ENCODE measurements around the gene SDSL. TPM values are rescaled to one million over a fixed set of nuclear protein-coding genes. Genes with fewer than 3 reads are reported as not detected.

SDSL gene
- total RNA-seq, 2 donors from 2014 or later: 7.5 to 15.2 TPM

DNA sequence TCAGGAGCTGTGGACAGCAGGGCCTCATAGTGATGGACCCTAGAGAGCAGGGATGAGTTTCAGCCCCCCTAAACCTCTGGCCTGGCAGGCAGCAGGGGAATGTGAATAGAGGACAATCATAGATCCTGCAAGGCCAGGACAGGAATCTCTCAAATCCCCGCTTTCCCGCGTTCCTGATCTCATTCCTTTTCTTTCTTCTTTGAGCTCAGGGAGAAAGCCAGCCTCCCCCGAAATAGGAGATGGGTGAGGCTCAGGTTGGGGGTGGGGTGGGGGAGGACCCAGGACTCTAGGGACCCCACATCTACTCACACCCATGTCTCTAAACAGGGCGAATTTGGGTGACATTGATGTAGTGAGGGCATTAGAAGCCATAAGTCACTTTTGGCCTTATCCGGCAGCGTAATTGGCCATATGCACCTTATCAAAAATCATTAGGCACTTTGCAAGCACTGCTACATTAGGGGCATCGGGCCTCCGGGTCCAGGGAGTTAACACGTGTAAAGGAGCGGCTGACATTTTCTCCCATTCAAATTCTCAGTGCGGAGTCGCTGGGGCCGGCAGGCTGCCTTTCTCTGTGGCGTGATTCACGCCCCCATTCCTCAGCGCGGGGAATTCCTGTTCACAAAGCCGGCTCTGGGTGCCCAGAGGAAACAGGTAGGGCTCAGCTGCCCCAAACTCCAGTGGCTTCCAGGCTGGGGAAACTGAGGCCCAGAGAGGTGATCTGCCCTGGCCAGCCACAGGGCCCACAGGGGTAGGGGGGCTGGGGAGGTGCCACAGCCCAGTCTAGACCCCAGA lies 48.0 kb downstream of the SDSL start:
- TF ChIP-seq, protein P1, sequence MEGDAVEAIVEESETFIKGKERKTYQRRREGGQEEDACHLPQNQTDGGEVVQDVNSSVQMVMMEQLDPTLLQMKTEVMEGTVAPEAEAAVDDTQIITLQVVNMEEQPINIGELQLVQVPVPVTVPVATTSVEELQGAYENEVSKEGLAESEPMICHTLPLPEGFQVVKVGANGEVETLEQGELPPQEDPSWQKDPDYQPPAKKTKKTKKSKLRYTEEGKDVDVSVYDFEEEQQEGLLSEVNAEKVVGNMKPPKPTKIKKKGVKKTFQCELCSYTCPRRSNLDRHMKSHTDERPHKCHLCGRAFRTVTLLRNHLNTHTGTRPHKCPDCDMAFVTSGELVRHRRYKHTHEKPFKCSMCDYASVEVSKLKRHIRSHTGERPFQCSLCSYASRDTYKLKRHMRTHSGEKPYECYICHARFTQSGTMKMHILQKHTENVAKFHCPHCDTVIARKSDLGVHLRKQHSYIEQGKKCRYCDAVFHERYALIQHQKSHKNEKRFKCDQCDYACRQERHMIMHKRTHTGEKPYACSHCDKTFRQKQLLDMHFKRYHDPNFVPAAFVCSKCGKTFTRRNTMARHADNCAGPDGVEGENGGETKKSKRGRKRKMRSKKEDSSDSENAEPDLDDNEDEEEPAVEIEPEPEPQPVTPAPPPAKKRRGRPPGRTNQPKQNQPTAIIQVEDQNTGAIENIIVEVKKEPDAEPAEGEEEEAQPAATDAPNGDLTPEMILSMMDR (IDR thresholded peaks at IDR 0.05): no peak
- H3K27me3 ChIP-seq: peaks cover 0 to 34% of the 10 kb centered on the region in 2 donors
- peaks cover 21% of the 10 kb centered on the region for H3K4me1 ChIP-seq
- DNase-seq (no peak), ATAC-seq (no peak)
- intact Hi-C loops (cut with DNase I): loop anchor here (10.0 kb wide), 1 partner anchor 445 kb away; no protein-coding TSS in a partner anchor
- H3K27ac ChIP-seq: no peak overlapping the region
- no peak overlapping the region for H3K4me3 ChIP-seq
- no peaks in the 10 kb centered on the region for H3K36me3 ChIP-seq (replicated peaks in 1 of 2; ENCODE audit: insufficient read depth in 1 of 2, low read depth in 2 of 2)
- H3K9me3 ChIP-seq: no peaks in the 10 kb centered on the region
- 1 to 4% methylated on average over 11 to 19 of the region's 19 CpGs for WGBS, 2 donors

DNA sequence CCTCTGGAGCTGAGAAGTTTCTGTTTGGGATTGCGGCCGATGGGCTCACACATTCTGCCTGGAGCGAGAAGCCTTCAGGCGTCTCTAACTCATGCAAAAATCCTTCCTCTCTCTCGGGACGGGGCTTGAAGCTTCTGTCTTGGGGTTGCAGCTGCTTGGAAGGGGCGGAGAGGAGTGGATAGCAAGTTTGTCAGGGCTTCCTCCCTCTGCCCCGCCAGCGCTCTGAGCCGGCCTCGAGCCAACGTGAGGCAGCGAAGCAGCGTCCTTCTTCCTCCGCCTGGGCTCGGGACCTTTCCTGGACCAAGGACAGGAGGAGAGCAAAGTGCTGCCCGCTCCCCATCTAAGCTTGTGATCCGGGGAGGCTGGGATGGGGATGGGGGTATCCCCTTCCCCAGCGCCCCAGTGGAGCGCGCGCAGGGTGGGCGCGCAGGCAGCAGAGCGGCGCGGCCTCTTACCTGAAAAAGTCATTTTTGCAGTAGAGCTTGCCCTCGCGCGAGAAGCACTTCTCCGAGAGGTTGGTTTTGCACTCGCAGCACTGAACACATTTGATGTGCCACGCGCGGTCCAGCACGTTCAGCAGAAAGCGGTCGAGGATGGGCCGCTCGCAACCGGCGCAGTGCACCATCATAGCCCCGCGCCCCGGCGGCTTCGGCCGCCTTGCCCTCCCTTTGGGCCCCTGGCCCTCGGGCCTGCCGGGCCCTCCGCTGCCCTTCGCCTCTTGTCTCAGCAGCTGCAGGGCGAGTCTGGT lies 48.9 kb downstream of the SDSL start:
- Histone ChIP-seq H3K9me3 (no peaks in the 10 kb centered on the region), H3K4me3 (no peak overlapping the region), H3K36me3 (replicated peaks in 1 of 2; ENCODE audit: insufficient read depth in 1 of 2, low read depth in 2 of 2) (no peaks in the 10 kb centered on the region), H3K27ac (no peak overlapping the region), H3K4me1 (peaks cover 17% of the 10 kb centered on the region), H3K27me3 (peaks cover 0 to 30% of the 10 kb centered on the region in 2 donors)
- ATAC-seq (no peak), DNase-seq (no peak)
- TF ChIP-seq, protein P1 (IDR thresholded peaks at IDR 0.05): no peak
- no peak for TF ChIP-seq POLR2A (IDR thresholded peaks at IDR 0.05)
- intact Hi-C loops (cut with DNase I): no loop called here
- 2% methylated on average over 9 to 45 of the region's 53 CpGs for WGBS, 2 donors

DNA sequence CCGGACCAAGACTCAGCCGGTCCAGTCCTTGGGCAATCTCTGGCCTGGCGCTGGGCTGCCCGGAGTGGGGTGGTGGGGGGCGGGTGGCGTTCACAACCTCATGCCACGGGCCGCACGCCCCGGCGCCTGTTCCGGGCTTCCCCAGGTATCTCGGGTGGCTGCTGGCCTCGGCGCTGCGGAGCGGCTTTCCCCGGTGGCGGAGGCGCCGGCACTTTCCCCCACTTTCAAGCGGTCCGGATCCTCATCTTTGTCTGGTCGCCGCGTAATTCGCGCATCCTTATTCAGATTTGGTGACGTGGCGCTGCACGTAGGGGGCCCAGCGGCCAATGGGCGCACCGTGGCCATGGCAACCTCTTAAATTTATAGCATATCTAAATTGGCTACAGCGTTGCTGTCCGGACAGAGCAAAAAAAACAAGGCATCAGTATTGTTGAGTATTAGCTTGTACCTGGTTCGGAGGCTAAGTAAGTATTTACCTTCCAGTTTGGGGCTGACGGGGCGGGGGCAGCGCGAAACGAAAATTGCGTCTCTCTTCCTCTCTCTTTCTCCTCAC lies 49.5 kb downstream of the SDSL start, which contains the start of gene LHX5:
TSS of gene LHX5 (minus strand) at position 253 of the 553 bp plus-strand sequence. CDS start 373 bp downstream, outside the sequence.
- DNase-seq (no peak), ATAC-seq (no peak)
- H3K9me3 ChIP-seq: no peaks in the 10 kb centered on the region
- H3K27ac ChIP-seq: no peak within 1 kb of the TSS
- H3K4me3 ChIP-seq: no peak within 1 kb of the TSS
- peaks cover 0 to 29% of the 10 kb centered on the region in 2 donors for H3K27me3 ChIP-seq
- intact Hi-C loops (cut with DNase I): no loop called here
- 2 to 7% methylated on average over 10 to 38 of the region's 43 CpGs for WGBS, 2 donors
- peaks cover 17% of the 10 kb centered on the region for H3K4me1 ChIP-seq
- H3K36me3 ChIP-seq (replicated peaks in 1 of 2; ENCODE audit: insufficient read depth in 1 of 2, low read depth in 2 of 2): no peaks in the 10 kb centered on the region
- TF ChIP-seq, protein P1 (IDR thresholded peaks at IDR 0.05): no peak
- TF ChIP-seq POLR2A (IDR thresholded peaks at IDR 0.05): no peak

DNA sequence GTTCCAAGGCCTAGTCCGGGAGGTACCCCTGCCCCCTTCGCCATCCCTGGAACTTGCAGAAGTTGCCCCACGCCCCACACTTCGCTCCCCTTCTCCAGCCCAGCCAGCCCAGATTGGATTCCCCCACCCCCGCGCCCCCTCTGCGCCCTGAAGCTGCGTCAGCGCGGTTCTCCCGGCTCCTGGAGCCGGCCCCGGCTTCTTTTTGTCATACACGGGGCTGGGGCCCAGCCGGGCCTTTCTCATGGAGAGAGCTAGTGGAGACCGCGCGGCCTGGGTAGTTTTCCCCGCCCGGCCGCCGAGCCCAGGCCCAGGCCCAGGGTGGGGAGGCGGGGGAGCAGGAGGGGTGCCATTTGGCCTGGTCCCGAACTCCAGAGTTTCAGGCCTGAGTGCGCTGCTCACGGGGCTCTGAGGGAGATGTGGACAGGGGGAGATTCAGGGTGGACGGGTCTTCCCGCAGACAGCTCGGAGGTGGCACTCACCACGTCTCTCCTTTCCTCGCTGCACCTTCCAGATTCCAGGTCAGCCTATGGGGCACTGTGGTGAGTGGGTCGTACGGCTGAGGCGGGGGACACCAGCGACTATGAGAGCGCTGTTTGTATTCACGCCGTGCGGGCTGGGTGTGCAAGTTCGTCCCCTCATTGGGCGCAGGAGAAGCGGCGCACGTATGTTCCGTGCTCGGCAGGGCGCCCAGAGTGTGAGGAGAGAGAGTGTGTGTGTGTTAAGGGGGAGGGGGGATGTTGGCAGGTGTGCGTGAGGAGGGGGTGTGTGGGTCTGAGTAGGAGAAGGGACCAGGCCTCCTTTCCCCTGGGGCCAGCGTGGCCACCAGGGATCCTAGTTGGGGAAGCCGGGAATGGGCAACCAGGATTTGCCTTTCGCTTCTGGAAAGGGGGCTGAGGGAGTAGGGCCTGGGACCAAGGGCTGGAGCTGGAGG lies 50.3 kb downstream of the SDSL start:
- no peak overlapping the region for H3K27ac ChIP-seq
- 4 to 22% methylated on average over 26 to 51 of the region's 51 CpGs for WGBS, 2 donors
- H3K27me3 ChIP-seq: peaks cover 0 to 28% of the 10 kb centered on the region in 2 donors
- H3K4me3 ChIP-seq: no peak overlapping the region
- no peaks in the 10 kb centered on the region for H3K9me3 ChIP-seq
- intact Hi-C loops (cut with DNase I): no loop called here
- TF ChIP-seq POLR2A (IDR thresholded peaks at IDR 0.05): no peak
- TF ChIP-seq, protein P1 (IDR thresholded peaks at IDR 0.05): no peak
- peaks cover 10% of the 10 kb centered on the region for H3K4me1 ChIP-seq
- ATAC-seq (no peak), DNase-seq (no peak)
- no peaks in the 10 kb centered on the region for H3K36me3 ChIP-seq (replicated peaks in 1 of 2; ENCODE audit: insufficient read depth in 1 of 2, low read depth in 2 of 2)

Data from body of pancreas (tissue), 4 donors.